GM21619 (cell line): Measurements from ENCODE around the gene DPM2.

Source experiments
- ATAC-seq: cut with Tn5 transposase; IDR thresholded peaks from one replicate; pipeline ENCODE4 v1.9.1; 2021; ENCODE audit not compliant: unreplicated experiment

The DPM2 gene

DNA sequence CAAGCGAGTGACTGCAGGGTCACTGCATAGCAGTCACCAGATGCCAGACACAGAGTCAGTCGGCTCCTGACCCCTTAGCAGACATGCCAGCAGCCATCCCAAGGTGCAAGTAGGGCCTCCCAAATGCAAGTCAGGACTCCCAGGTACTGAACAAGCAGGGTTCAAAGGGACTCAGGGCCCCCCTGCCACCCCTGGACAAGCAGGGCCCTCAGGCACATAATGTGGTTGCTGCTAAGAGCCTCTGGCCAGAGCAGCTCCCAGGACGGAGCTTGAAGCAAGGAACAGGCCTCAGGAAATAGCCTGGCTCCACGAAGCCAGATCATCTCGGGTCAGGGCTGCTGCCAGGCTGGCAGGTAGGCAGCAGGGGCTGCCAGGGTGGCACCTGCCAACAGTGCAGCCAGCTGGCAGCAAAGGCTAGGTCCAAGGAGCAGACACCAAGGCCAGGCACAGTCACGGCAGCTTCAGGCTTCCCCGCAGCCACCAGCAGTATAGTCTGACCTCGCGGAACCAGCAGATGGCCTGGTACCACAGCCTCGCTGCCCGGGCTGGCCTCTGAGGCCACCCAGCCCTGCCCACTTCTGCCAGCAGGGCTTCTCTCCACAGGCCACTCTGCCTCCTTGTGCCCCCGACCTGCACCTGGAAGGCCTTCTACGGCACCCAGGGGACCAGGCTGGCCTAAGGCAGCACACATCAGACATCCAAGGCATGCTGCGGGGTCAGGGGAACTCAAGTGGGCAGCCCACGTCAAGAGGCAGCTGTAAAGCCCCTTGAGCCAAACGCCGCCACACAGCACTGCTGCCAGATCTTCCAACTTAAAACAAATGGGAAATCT lies 35.7 kb upstream of the DPM2 start:
- no peak for ATAC-seq

DNA sequence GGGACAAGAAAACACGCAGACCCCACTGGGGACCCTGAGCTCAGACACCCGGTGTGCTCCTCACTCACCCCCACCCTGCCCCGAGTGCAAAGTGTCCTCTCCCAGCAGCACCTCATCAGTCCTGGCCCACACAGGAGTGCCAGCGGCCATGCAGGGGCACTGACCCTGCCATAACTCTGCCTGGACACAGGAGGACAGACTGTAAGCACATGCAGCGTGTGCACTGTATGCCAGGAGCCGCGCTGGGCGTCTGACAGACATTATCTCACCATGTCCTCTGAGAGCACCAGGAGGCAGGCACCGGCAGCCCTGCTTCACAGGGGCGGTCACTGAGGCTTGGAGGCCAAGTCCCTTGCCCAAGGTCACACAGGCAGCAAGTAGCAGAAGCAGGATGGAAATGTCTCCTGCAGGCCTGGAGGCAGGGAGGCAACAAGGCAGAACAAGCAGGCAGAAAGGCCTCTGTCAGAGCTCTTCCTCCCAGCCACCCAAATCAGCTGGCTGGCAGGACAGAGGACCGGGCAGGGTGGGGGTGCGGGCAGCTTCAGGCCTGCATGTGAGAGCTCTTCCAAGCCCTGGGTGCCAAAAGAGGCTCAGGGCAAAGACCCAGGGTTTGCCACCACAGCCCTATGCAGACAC lies 34.7 kb upstream of the DPM2 start:
- no peak for ATAC-seq

DNA sequence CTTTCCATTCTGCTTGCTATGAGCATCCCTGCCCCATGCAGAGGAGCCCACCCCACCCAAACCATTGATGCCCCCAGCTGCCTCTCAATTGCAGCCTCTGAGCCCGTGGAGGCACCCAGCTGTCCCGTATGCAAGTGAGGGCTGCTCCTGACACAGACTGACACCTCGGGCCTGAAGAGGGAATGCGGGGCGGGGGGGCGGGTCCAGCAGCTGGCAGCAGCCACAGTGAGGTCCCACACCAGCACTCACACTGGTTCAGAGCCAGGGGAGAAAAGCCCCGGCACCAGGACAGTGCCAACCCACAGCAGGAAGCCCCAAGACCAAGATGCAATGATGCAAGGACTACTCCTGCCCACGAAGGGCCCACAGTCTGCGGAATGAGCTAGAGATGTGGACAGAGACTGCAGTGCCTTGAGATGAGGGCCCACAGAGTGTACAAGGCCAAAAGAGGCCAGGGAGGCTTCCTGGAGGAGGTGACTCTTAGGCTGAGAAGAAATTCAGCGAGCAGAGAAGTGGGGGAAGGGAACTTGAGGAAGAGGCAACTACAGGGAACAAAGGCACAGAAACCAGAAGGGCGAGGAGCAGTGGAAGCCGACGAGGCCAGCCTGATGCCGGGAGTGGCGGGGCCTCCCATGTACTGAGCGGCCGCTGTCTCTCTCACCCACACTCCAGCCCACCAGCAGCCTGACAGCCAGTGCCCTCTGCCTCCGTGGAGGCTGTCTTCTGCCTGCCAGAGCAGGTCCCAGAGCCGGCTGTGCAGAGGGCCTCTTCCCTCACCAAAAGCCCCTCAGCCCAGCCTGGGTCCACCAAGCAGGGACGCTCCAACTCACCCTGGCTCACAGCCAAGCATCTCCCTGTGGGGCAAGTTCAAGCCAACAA lies 33.9 kb upstream of the DPM2 start:
- peak; percentile 6 for ATAC-seq

DNA sequence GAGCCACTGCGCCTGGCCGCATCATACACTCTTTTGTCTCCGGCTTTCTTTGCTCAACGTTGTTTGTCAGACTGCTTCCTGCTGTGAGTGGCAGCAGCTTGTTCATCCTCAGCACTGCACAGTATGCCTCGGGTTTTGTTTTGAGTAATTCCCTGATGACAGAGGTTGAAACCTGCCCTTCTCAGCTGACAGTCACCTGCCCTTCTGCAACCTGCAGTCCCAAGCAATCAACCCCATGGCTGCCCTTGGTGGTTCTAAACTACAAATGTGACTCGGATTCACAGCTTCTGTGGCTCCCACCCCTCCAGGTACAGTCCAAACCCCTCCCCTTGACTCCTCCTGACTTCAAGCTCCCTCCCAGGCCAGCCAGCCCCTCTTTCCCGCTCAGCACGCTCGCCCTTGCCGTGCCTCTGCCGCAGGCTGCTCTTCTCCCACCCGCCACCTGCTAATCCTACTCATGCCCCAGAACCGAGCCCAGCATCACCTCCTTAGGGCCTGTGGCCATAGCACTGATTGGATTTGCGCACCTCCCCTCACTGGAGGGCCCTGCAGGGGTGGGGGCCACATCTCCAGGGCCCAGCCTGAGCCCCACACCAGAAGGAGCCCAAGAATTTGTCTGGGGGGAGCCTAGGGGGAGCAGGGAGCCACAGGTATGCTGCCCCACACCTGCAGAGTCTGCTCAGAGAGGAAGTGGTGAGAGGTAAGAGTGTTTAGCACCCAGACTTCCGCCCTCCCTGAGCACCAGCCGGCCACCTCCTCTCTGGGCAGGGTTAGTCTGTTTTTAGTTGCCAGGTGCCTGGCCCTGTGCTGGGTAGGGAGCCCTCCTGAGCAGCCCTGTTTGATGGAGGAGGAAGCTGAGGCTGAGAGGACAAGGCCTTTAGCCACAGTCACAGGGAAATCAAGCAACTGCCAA lies 33.0 kb upstream of the DPM2 start:
- peak; percentile 77 for ATAC-seq

DNA sequence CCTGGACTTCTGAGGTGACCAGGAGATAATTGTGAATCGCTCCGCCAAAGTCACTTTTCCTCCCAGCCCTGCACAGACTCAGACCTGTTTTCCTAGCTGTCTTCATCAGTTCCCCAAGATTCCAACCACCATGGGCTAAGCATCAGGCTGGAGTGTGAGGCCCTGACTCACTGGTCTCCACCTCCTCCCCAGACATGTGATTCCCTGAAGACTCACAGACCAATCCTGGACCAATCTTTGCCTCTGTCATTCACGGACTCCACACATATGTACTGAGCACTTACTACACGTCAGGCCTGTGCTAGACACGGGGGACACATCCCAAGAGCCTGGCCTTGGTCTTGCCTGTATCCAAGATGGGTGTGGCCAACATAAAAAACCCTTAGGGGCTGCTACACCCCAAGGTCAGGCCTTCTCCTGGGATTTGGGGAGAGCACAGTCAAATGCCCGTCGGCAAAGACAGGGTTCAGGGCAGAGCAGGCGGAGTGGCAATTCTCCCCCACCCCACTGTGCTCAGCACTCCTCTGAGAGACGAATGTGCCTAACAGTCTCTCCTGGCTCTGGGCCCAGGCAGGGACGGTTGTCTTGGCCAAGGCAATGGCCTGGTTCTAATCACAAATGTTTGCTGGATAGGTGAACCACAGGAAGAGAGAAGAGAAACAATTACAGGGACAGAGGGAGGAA lies 31.2 kb upstream of the DPM2 start:
- ATAC-seq, result no peak

DNA sequence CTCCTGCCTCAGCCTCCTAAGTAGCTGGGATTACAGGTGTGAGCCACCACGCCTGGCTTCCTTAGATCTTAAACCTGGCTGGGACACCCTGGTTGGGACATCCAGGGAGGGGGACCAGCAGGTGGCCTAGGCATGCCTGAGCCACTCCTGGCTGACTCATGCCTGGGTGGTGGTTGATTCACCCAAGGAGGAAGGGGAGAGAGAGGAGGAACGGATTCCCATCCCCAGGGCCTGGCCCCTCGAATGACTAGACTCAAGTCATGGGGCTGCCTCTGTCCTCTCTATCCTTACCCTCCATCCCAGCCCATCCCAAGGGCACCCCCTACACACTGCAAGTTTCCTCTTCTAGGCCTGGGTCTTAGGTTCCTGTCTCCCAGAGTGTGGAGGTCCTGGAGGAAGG lies 30.4 kb upstream of the DPM2 start:
- no peak for ATAC-seq

DNA sequence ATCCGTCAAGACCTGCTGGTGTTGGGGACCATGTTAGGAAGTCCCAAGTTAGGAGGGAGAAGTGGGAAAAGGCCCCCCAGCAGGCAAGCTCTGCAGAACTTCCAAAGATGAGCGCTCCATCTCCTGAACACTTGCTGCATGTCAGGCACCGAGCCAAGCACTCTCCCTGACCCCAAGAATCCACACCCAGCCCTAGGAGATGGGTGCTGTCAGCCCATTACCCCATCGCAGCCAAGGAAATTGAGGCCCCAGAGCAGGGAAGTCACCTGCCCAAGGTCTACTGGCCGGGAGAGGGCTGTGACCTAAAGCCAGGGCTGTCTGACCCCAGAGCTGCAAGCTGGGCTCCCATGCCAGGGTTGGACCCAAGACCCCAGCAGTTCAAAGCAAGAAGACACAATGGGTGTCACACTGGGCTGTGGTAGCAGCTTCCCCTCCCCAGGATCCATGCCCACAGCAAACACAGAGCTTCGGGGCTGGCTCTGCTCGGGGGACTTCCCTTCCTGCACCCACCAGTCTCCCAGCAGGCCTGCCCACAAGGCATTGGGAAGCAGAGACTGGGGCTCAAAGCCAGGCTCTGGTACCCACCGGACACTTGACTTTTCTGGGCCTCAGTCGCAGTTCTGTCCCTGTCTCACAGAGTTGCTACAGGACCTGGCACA lies 29.6 kb upstream of the DPM2 start:
- ATAC-seq, result no peak

DNA sequence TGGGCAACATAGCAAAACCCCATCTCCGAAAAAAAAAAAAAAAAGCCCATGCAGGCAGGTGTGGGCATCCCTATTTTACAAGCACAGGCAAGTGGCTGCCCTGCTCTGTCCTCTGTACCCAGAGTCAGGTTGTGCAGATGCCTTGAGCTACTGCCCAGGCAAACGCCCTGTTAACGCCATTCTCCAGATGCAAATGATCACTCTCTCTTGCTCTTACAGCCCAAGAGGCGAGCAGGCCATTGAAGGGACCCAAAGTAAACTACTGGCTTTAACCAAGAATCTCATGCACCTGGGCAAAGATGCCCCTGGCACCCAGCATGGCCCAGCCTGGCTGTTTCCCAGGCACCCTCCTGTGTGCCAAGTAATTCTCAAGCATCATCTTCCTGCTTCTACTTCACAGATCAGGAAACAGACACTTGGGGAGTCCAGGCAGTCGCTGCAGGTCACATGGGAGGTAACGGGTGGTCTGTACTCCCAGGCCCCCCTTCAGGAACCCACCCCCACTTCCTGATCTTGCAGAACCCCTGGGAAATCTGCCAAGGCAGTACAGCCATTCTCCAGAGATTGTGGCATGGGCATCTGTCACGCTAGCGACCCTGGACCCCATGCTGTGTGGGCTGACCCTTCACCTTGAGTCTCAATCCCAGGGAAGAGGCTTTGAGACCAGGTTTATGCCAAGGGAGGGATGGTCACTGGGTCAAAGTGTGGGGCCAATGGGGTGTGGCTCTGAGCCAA lies 28.9 kb upstream of the DPM2 start:
- ATAC-seq, result no peak

DNA sequence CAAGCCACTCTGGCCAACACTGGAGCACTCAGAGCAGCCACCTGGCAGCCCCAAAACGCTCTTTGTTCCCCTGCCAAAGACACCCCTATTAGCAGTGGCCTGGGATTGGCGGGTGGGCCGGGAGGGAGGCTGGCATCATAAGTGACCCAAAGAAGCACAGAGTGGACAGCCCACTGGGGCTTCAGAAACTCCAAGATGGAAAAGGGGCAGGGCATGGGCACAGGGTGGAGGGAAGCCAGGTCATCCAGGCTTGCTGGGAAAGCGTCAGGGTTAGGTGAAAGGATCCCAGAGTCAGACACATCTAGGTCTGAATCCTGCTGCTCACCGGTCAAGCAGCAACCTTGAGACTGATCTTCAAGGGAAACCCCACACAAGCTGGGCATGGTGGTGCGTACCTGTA lies 28.3 kb upstream of the DPM2 start:
- ATAC-seq, result no peak

DNA sequence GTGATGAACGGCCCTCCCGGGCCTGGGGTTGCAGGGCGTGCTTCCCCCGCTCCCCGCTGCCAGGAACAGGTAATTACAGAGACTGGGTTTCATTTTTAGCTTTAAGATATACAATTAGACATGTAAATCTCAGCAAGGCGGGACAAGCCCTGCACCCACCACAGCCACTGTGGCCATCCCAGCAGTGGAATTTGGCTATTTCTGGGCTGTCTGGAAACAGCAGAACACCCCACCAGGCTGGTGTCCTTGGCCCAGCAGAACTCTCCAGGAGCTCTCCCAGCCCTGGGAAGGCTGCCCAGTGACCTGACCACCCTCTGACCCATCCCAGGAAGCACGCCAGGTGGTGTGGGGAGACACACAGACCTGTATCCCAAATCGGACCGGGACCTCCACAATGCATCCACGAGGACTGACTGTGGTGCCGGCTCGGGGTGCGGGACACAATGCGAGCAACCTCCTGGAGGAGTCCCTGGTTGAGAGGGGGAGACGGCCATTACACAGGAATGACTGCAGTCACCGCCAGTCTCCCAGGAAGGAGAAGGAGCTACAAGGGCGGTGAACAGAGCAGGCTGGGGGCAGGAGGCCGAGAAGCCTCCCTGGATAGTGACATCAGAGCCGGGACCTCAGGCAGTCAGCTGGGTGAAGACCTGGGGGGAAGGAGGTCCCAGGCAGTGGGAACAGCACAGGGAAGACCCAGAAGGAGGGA lies 25.9 kb upstream of the DPM2 start:
- ATAC-seq, result no peak

DNA sequence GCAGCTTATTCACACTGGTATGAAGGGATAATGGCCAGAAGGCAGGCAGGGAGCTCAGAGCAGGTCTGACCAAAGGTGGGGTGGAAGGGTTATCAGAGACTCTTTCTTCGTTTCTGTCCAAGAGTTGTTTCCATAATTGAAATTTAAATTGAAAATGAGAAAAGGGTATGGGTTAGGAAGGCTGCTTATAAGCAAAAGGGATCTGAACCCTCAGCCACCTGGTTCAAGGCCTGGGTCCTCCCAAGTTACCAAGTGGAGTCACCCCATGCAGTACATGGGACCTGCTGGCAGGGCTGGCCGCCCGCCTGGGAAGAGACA lies 25.3 kb upstream of the DPM2 start:
- ATAC-seq, result no peak

DNA sequence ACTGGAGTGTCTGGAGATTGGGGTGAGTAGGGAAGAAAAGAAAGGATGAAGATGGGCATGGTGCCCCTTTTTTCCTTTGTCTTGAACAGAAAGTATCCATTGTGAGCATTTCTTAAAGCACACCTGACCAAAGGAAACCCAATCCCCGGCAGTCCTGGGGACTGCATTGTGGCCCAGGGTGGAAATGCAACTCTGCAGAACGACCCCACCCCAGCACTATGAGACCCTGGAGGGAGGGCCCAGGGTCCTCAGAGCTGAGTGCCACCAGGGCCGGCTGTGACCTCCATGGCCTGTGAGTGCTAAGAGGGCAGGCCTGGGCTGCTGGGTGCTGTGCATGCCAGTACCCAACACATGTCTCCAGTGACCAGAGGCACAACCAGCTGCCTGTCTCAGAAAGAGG lies 24.6 kb upstream of the DPM2 start:
- no peak for ATAC-seq

DNA sequence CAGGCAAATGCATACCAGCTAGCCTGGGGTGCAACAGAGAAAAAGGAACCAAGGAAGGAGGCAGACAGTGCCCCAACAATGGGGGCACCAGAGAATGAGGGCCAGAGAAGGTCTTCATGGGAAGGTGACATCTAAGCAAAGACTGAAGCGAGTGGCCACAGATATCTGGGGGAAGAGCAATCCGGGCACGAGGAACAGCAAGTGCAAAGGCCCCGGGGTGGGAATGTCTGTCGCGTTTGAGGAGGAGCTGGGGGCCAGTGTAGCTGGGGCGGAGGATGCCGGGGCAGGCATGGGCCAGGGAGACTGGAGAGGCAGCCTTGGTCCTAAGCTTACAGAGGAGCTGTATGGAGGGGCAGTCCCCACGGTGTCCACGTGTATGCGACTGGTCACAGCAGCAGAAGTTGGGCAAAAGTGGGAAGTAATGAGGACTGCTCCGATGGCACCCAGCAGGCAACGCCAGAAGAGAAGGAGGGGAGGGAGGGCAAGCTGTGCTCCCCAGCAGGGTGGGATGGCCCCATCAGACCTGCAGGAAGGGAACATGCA lies 24.0 kb upstream of the DPM2 start:
- no peak for ATAC-seq

DNA sequence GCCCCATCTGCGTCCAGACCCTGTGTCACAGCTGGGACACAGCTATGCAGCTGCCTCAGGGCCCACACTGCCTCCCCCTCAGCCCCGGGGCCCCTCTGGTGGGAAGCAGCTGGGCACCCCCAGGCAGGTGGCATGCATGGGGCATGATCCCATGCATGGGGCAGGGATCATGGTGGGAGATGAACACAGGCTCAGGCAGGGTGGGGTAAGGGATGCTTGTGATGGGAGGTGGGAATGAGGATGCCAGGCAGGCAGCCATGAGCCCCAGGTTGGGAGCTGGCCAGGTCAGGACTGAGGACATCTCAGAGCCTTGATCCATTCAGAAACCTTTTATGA lies 23.5 kb upstream of the DPM2 start:
- ATAC-seq, result no peak

DNA sequence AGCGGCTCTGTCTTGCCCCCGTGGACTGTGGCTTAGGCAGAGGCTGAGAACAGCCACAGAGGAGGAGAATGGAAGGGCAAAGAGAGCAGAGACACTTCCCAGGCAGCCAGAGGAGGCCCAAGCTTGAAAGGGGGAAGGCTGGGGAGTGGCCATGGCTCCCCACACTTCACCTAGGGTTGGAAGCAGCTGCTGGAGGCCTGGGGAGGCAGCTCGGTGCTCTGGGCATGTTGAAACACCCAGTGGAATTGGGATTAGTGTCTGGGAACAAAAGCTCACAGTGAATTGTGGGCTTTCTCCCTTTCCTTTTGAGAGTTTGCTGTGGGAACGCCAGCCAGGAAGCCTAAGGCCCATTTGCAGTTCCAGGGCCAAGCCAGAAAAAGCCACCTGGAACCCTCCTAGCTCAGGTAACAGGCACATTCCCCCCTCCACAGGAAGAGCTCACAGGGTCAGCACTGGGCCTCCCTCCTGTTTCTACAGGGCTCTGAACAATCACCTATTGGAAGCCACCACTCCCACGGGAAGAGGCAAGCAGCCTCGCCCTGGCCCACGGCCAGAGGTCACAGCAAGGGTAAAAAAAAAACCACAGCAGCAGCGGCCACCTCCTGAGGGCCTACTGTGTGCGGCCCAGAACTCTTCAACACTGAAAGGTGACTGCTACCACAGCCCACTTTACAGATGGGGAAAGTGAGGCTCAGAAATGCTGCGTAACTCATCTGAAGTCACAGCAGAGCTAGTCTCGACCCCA lies 22.9 kb upstream of the DPM2 start:
- no peak for ATAC-seq

DNA sequence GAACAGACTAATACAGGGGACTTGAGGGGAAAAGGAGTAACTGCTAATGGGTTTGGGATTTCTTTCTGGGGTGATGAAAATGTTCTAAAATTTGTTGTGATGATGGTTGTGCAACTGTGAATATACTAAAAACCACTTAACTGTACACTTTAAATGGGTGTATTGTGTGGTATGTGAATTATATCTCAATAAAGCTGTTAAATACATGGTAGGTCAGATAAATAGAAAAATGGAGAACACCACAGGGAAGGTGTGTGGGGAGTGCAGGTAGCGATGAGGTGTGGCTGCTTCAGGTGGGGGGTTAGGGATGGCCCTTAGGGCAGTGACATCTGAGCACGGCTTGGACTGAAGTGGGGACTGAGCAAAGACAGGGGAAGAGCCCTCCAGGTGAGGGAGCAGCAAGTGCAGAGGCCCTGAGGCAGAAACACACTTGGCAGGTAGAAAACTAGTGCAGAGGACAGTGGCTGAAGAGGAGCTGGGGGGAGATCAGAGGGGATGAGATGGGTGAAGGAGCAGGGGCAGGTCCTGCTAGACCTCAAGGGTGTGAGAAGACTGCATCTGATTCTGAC lies 22.3 kb upstream of the DPM2 start:
- no peak for ATAC-seq

DNA sequence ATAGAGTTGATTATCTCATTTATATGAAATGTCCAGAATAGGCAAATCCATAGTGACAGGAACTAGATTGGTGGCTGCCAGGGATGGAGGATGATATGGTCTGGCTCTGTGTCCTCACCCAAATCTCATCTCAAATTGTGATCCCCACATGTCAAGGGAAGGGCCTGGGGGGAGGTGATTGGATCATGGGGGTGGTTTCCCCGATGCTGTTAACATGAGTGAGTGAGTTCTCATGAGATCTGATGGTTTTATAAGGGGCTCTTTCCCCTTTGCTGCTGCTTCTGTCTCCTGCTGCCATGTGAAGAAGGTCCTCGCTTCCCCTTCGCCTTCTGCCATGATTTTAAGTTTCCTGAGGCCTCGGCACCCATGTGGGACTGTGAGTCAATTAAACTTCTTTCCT lies 21.7 kb upstream of the DPM2 start:
- ATAC-seq, result no peak
